Measurements from ENCODE around the gene SLC24A3.

SLC24A3 gene

DNA sequence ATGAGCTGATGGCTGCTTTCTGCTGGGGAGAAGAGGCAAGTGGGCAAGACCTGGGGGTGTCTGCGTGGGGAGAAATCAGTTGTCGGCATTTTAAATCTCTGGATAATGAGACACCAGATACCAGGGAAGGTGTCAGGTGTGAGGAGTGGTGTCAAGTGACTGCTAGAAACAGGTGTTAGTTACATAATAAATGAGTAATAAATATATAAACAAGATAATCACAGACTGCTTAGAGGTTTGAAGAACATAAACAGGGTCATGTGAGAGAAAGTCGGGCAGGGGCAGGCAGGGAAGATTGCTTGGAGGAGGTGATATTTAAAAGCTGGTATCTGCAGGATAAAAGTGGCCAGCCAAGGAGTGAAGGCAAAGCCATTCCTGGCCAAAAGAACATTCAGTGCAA lies 458.4 kb downstream of the SLC24A3 start:
- H3K23ac ChIP-seq (ENCODE audit: low read length) = no peak overlapping the region
- no peak overlapping the region for H3K14ac ChIP-seq (ENCODE audit: low read length)
- no peaks in the 10 kb centered on the region for H3K36me3 ChIP-seq (ENCODE audit: control insufficient read depth in 1 of 2, insufficient read depth in 2 of 2, low read length in 2 of 2)
- no peak overlapping the region for H2BK120ac ChIP-seq (ENCODE audit: insufficient read depth, low read length, poor library complexity)
- no peaks in the 10 kb centered on the region for H3K79me2 ChIP-seq (ENCODE audit: control insufficient read depth, insufficient read depth, low read length, poor library complexity)
- H4K91ac ChIP-seq (ENCODE audit: low read depth, low read length) = no peak overlapping the region
- no peaks in the 10 kb centered on the region for H3K4me1 ChIP-seq (ENCODE audit: control insufficient read depth in 1 of 2, insufficient read depth in 2 of 2, low read length in 2 of 2)
- no peak overlapping the region for H2AFZ ChIP-seq (ENCODE audit: insufficient read depth, low read length, poor library complexity)
- H4K12ac ChIP-seq (ENCODE audit: low read depth, low read length) = no peak overlapping the region
- H3K18ac ChIP-seq (ENCODE audit: low read length) = no peak overlapping the region
- H2BK12ac ChIP-seq (ENCODE audit: low read length) = no peak overlapping the region
- H3K9ac ChIP-seq (ENCODE audit: low read length) = no peak overlapping the region
- no CpG with 5 or more reads among the region's 3 CpGs for WGBS (ENCODE audit: extremely low coverage, insufficient coverage, insufficient read length)
- H3K4me2 ChIP-seq (ENCODE audit: low read length) = no peak overlapping the region
- no peaks in the 10 kb centered on the region for H3K79me1 ChIP-seq (ENCODE audit: low read length)
- no peak overlapping the region for H2BK5ac ChIP-seq (ENCODE audit: low read depth, low read length, poor library complexity)
- no peak overlapping the region for H3K4me3 ChIP-seq (ENCODE audit: low read depth, low read length)
- no peak overlapping the region for H3K4ac ChIP-seq (ENCODE audit: low read depth, low read length)
- no peaks in the 10 kb centered on the region for H3K27me3 ChIP-seq (ENCODE audit: insufficient read depth, low read length)
- H2AK5ac ChIP-seq (ENCODE audit: low read length) = no peak overlapping the region
- H3K9me3 ChIP-seq (ENCODE audit: insufficient read depth, low read depth, low read length) = no peaks in the 10 kb centered on the region
- H3K27ac ChIP-seq (ENCODE audit: low read depth, low read length) = no peak overlapping the region
- no peak for DNase-seq
- no peak overlapping the region for H4K8ac ChIP-seq (ENCODE audit: low read depth, low read length)

DNA sequence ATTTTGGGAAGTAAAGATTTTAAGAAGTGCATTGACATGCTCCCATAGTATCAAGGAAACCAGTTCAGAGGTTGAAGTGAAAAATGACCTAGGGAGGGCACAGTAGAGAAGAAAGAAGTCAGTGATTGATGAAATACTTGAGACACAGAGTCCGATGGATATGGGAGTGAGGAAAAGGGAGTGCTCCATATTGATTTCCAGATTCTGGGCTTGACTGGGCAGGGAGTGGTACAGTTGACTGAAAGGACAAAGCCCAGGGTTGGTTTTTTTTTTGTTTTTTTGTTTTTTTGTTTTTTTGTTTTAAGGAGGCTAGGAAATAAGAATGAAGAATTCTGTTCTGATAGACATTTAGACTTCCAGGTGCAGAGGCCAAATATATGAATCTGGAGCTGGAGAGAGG lies 458.9 kb downstream of the SLC24A3 start:
- WGBS (ENCODE audit: extremely low coverage, insufficient coverage, insufficient read length) = no CpG with 5 or more reads among the region's 1 CpG
- Histone ChIP-seq H3K27me3 (ENCODE audit: insufficient read depth, low read length) (no peaks in the 10 kb centered on the region), H3K18ac (ENCODE audit: low read length) (no peak overlapping the region), H3K36me3 (ENCODE audit: control insufficient read depth in 1 of 2, insufficient read depth in 2 of 2, low read length in 2 of 2) (no peaks in the 10 kb centered on the region), H2BK5ac (ENCODE audit: low read depth, low read length, poor library complexity) (no peak overlapping the region), H3K79me2 (ENCODE audit: control insufficient read depth, insufficient read depth, low read length, poor library complexity) (no peaks in the 10 kb centered on the region), H3K4me2 (ENCODE audit: low read length) (no peak overlapping the region), H3K79me1 (ENCODE audit: low read length) (no peaks in the 10 kb centered on the region), H3K23ac (ENCODE audit: low read length) (no peak overlapping the region), H3K14ac (ENCODE audit: low read length) (no peak overlapping the region), H3K4me3 (ENCODE audit: low read depth, low read length) (no peak overlapping the region), H3K9me3 (ENCODE audit: insufficient read depth, low read depth, low read length) (no peaks in the 10 kb centered on the region), H3K9ac (ENCODE audit: low read length) (no peak overlapping the region), H3K4me1 (ENCODE audit: control insufficient read depth in 1 of 2, insufficient read depth in 2 of 2, low read length in 2 of 2) (no peaks in the 10 kb centered on the region), H3K27ac (ENCODE audit: low read depth, low read length) (no peak overlapping the region), H4K12ac (ENCODE audit: low read depth, low read length) (no peak overlapping the region), H4K8ac (ENCODE audit: low read depth, low read length) (no peak overlapping the region), H2AFZ (ENCODE audit: insufficient read depth, low read length, poor library complexity) (no peak overlapping the region), H2BK12ac (ENCODE audit: low read length) (no peak overlapping the region), H2AK5ac (ENCODE audit: low read length) (no peak overlapping the region), H2BK120ac (ENCODE audit: insufficient read depth, low read length, poor library complexity) (no peak overlapping the region), H4K91ac (ENCODE audit: low read depth, low read length) (no peak overlapping the region), H3K4ac (ENCODE audit: low read depth, low read length) (no peak overlapping the region)
- DNase-seq = no peak

DNA sequence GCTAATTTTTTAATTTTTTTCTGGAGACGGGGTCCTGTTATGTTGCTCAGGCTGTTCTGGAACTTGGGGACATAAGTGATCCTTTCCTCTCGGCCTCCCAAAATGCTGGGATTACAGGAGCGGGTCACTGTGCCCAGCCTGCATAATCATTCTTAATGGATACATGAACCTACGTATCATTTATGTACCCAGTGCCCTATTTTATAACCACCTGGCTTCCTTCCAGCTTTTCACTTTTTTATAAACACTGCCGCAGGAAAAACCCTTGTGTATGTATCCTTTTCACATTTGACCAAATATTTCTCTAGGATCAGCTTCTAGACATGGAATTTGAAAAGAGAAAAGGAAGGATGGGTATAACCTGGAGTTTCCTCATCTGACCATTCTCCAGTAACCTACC lies 460.1 kb downstream of the SLC24A3 start:
- H3K9me3 ChIP-seq (ENCODE audit: insufficient read depth, low read depth, low read length) = no peaks in the 10 kb centered on the region
- H4K8ac ChIP-seq (ENCODE audit: low read depth, low read length) = no peak overlapping the region
- no peak overlapping the region for H3K9ac ChIP-seq (ENCODE audit: low read length)
- WGBS (ENCODE audit: extremely low coverage, insufficient coverage, insufficient read length) = no CpG with 5 or more reads among the region's 5 CpGs
- H2BK120ac ChIP-seq (ENCODE audit: insufficient read depth, low read length, poor library complexity) = no peak overlapping the region
- no peak overlapping the region for H2BK12ac ChIP-seq (ENCODE audit: low read length)
- no peak for DNase-seq
- no peaks in the 10 kb centered on the region for H3K36me3 ChIP-seq (ENCODE audit: control insufficient read depth in 1 of 2, insufficient read depth in 2 of 2, low read length in 2 of 2)
- H3K79me1 ChIP-seq (ENCODE audit: low read length) = no peaks in the 10 kb centered on the region
- H2BK5ac ChIP-seq (ENCODE audit: low read depth, low read length, poor library complexity) = no peak overlapping the region
- no peak overlapping the region for H2AFZ ChIP-seq (ENCODE audit: insufficient read depth, low read length, poor library complexity)
- no peak overlapping the region for H3K4me2 ChIP-seq (ENCODE audit: low read length)
- H3K4me1 ChIP-seq (ENCODE audit: control insufficient read depth in 1 of 2, insufficient read depth in 2 of 2, low read length in 2 of 2) = no peaks in the 10 kb centered on the region
- no peak overlapping the region for H3K4me3 ChIP-seq (ENCODE audit: low read depth, low read length)
- no peak overlapping the region for H3K23ac ChIP-seq (ENCODE audit: low read length)
- no peaks in the 10 kb centered on the region for H3K79me2 ChIP-seq (ENCODE audit: control insufficient read depth, insufficient read depth, low read length, poor library complexity)
- H3K4ac ChIP-seq (ENCODE audit: low read depth, low read length) = no peak overlapping the region
- no peaks in the 10 kb centered on the region for H3K27me3 ChIP-seq (ENCODE audit: insufficient read depth, low read length)
- no peak overlapping the region for H2AK5ac ChIP-seq (ENCODE audit: low read length)
- H4K12ac ChIP-seq (ENCODE audit: low read depth, low read length) = no peak overlapping the region
- H3K14ac ChIP-seq (ENCODE audit: low read length) = no peak overlapping the region
- no peak overlapping the region for H3K27ac ChIP-seq (ENCODE audit: low read depth, low read length)
- no peak overlapping the region for H3K18ac ChIP-seq (ENCODE audit: low read length)
- no peak overlapping the region for H4K91ac ChIP-seq (ENCODE audit: low read depth, low read length)

DNA sequence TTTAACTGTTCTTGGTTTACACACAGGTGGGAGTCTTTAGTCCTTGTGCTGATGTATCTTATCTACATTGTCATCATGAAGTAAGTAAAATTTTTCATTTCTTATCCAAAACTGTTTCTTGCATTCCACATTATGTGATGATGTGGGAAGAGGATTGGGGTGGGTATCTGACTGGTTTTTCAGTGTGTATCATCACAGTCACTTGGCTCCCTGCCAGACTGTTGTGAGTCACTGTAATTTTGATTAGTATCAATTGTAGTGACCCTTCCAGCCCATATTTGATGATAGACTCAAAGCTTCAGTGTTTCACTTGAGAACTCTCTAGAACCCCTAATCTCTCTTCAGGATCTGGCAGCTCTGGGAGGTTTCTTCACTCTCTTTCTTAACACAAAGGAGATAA lies 461.1 kb downstream of the SLC24A3 start:
- Histone ChIP-seq H3K27me3 (ENCODE audit: insufficient read depth, low read length) (no peaks in the 10 kb centered on the region), H3K18ac (ENCODE audit: low read length) (no peak overlapping the region), H2BK120ac (ENCODE audit: insufficient read depth, low read length, poor library complexity) (no peak overlapping the region), H3K14ac (ENCODE audit: low read length) (no peak overlapping the region), H3K36me3 (ENCODE audit: control insufficient read depth in 1 of 2, insufficient read depth in 2 of 2, low read length in 2 of 2) (no peaks in the 10 kb centered on the region), H2BK5ac (ENCODE audit: low read depth, low read length, poor library complexity) (no peak overlapping the region), H3K4me1 (ENCODE audit: control insufficient read depth in 1 of 2, insufficient read depth in 2 of 2, low read length in 2 of 2) (no peaks in the 10 kb centered on the region), H4K8ac (ENCODE audit: low read depth, low read length) (no peak overlapping the region), H3K79me1 (ENCODE audit: low read length) (no peaks in the 10 kb centered on the region), H3K4me2 (ENCODE audit: low read length) (no peak overlapping the region), H3K9me3 (ENCODE audit: insufficient read depth, low read depth, low read length) (no peaks in the 10 kb centered on the region), H4K12ac (ENCODE audit: low read depth, low read length) (no peak overlapping the region), H2AFZ (ENCODE audit: insufficient read depth, low read length, poor library complexity) (no peak overlapping the region), H3K4ac (ENCODE audit: low read depth, low read length) (no peak overlapping the region), H3K23ac (ENCODE audit: low read length) (no peak overlapping the region), H2BK12ac (ENCODE audit: low read length) (no peak overlapping the region), H3K27ac (ENCODE audit: low read depth, low read length) (no peak overlapping the region), H4K91ac (ENCODE audit: low read depth, low read length) (no peak overlapping the region), H3K4me3 (ENCODE audit: low read depth, low read length) (no peak overlapping the region), H2AK5ac (ENCODE audit: low read length) (no peak overlapping the region), H3K9ac (ENCODE audit: low read length) (no peak overlapping the region), H3K79me2 (ENCODE audit: control insufficient read depth, insufficient read depth, low read length, poor library complexity) (no peaks in the 10 kb centered on the region)
- DNase-seq = peak; percentile 42 to 78

DNA sequence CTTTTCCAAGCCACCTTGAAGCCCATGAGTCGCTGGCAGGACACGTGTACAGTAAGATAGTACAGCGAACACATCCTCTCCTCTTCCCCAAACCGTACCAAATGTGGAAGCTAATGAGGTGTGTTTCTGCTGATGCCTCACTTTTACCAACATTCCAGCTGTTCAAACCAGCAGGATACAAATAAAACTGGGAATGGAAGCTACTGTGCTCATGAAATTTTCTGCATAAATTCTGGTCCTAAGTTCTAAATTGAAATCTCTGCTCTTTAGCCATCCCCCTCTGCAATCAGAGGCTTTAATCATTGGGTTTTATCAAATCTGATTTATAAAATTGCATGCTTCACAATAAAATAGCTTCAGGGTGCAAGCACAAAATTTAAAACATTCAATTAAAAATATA lies 463.8 kb downstream of the SLC24A3 start:
- peaks cover 7% of the 10 kb centered on the region for H3K9me3 ChIP-seq (ENCODE audit: insufficient read depth, low read depth, low read length)
- H3K79me1 ChIP-seq (ENCODE audit: low read length) = no peaks in the 10 kb centered on the region
- no peak overlapping the region for H3K18ac ChIP-seq (ENCODE audit: low read length)
- no peaks in the 10 kb centered on the region for H3K79me2 ChIP-seq (ENCODE audit: control insufficient read depth, insufficient read depth, low read length, poor library complexity)
- no peak overlapping the region for H2BK120ac ChIP-seq (ENCODE audit: insufficient read depth, low read length, poor library complexity)
- H3K14ac ChIP-seq (ENCODE audit: low read length) = no peak overlapping the region
- H3K23ac ChIP-seq (ENCODE audit: low read length) = no peak overlapping the region
- no peak overlapping the region for H2AK5ac ChIP-seq (ENCODE audit: low read length)
- H3K4me3 ChIP-seq (ENCODE audit: low read depth, low read length) = no peak overlapping the region
- no peak overlapping the region for H3K4ac ChIP-seq (ENCODE audit: low read depth, low read length)
- H3K9ac ChIP-seq (ENCODE audit: low read length) = no peak overlapping the region
- no peak overlapping the region for H2AFZ ChIP-seq (ENCODE audit: insufficient read depth, low read length, poor library complexity)
- H2BK12ac ChIP-seq (ENCODE audit: low read length) = no peak overlapping the region
- no peak overlapping the region for H3K4me2 ChIP-seq (ENCODE audit: low read length)
- H2BK5ac ChIP-seq (ENCODE audit: low read depth, low read length, poor library complexity) = no peak overlapping the region
- no peak overlapping the region for H4K8ac ChIP-seq (ENCODE audit: low read depth, low read length)
- no peak for DNase-seq
- H3K27ac ChIP-seq (ENCODE audit: low read depth, low read length) = no peak overlapping the region
- peaks cover 0 to 3% of the 10 kb centered on the region in 2 experiments for H3K36me3 ChIP-seq (ENCODE audit: control insufficient read depth in 1 of 2, insufficient read depth in 2 of 2, low read length in 2 of 2)
- H3K4me1 ChIP-seq (ENCODE audit: control insufficient read depth in 1 of 2, insufficient read depth in 2 of 2, low read length in 2 of 2) = no peaks in the 10 kb centered on the region
- WGBS (ENCODE audit: extremely low coverage, insufficient coverage, insufficient read length) = no CpG with 5 or more reads among the region's 4 CpGs
- H4K12ac ChIP-seq (ENCODE audit: low read depth, low read length) = no peak overlapping the region
- H3K27me3 ChIP-seq (ENCODE audit: insufficient read depth, low read length) = no peaks in the 10 kb centered on the region
- H4K91ac ChIP-seq (ENCODE audit: low read depth, low read length) = no peak overlapping the region
